ENCODE results near the gene RIMKLA. TPM values are rescaled to one million over a fixed set of nuclear protein-coding genes. Genes with fewer than 3 reads are reported as not detected.

Gene RIMKLA
- not detected in 2 replicates for total RNA-seq (2014; rRNA removed; shearing (Covaris generic))

- DNase-seq (ENCODE audit: low read depth) = peak; percentile 7
These were observed at the start of gene RIMKLA for GRCh38 chr1:42380586-42381279. RIMKLA (plus strand) TSS chr1:42380792; CDS start chr1:42380935, 143 bp downstream.

GRCh38 chr1:42332877-42333276, 47.7 kb upstream of the RIMKLA start:
- DNase-seq (ENCODE audit: low read depth) = no peak

- peak; percentile 13 for DNase-seq (ENCODE audit: low read depth)
These were observed 46.8 kb upstream of the RIMKLA start for GRCh38 chr1:42333662-42334239.

- DNase-seq (ENCODE audit: low read depth) = peak; percentile 77
These were observed 46.1 kb upstream of the RIMKLA start for GRCh38 chr1:42334240-42335049.

GRCh38 chr1:42335050-42335808, 45.4 kb upstream of the RIMKLA start, which contains the start of gene FOXJ3:
FOXJ3 (minus strand) TSS chr1:42335235; CDS start chr1:42311093, 24,142 bp downstream.
- DNase-seq (ENCODE audit: low read depth) = peak; percentile 91

GRCh38 chr1:42335809-42336518, 44.6 kb upstream of the RIMKLA start:
- DNase-seq (ENCODE audit: low read depth) = peak; percentile 33

- no peak for DNase-seq (ENCODE audit: low read depth)
These were observed 43.6 kb upstream of the RIMKLA start for GRCh38 chr1:42336978-42337377.

- DNase-seq (ENCODE audit: low read depth) = peak; percentile 51
These were observed 40.5 kb upstream of the RIMKLA start for GRCh38 chr1:42340093-42340492.

GRCh38 chr1:42340901-42341300, 39.7 kb upstream of the RIMKLA start:
- DNase-seq (ENCODE audit: low read depth) = no peak

GRCh38 chr1:42343049-42343448, 37.5 kb upstream of the RIMKLA start:
- no peak for DNase-seq (ENCODE audit: low read depth)

GRCh38 chr1:42348498-42348897, 32.1 kb upstream of the RIMKLA start:
- DNase-seq (ENCODE audit: low read depth) = no peak

- no peak for DNase-seq (ENCODE audit: low read depth)
These were observed 30.5 kb upstream of the RIMKLA start for GRCh38 chr1:42350086-42350485.

GRCh38 chr1:42358791-42359190, 21.8 kb upstream of the RIMKLA start:
- no peak for DNase-seq (ENCODE audit: low read depth)

- no peak for DNase-seq (ENCODE audit: low read depth)
These were observed 21.1 kb upstream of the RIMKLA start for GRCh38 chr1:42359466-42359865.

GRCh38 chr1:42364089-42364488, 16.5 kb upstream of the RIMKLA start:
- no peak for DNase-seq (ENCODE audit: low read depth)

- no peak for DNase-seq (ENCODE audit: low read depth)
These were observed 16.1 kb upstream of the RIMKLA start for GRCh38 chr1:42364542-42364941.

GRCh38 chr1:42365118-42365517, 15.5 kb upstream of the RIMKLA start:
- no peak for DNase-seq (ENCODE audit: low read depth)

GRCh38 chr1:42368096-42368795, 12.3 kb upstream of the RIMKLA start:
- DNase-seq (ENCODE audit: low read depth) = no peak

- DNase-seq (ENCODE audit: low read depth) = no peak
These were observed 11.1 kb upstream of the RIMKLA start for GRCh38 chr1:42369471-42369870.

GRCh38 chr1:42370876-42371549, 9.6 kb upstream of the RIMKLA start:
- DNase-seq (ENCODE audit: low read depth) = no peak
